Stimulated activated CD4-positive, alpha-beta T cell treated with anti-CD3 and anti-CD28 coated beads, Interleukin-12 subunit alpha, Interleukin-12 subunit beta, amount 100 ng/mL, for 48 hours (primary cell): ENCODE results near the gene RNU6-9.

Experiments
- DNase-seq, 3 donors: peaks; one replicate each; pipeline ENCODE4 v3.0.0-alpha.2; 2020; ENCODE audit warnings: low read depth in 2 of 3, low spot score in 1 of 3

The RNU6-9 gene

GRCh38 chr19:932648-933552 is 39.6 kb downstream of the RNU6-9 start:
- DNase-seq, result no peak

DNA sequence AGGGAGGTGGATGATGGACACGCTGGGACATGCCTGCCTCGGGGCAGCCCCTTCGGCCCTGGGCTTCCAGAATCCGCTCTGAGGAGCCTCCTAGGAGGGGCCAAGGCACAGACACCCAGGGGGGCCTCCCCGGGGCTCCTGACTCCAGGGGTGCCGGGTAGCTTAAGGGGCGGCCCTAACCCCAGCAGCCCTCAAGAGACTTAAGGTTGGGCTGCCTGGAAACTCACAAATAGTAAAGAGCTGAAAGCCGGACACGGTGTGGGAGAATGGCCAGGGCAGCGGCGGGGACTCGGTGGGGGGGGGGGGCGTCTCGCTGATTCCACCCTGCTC is 40.2 kb downstream of the RNU6-9 start:
- no peak for DNase-seq

- no peak for DNase-seq
These were observed 41.0 kb downstream of the RNU6-9 start for GRCh38 chr19:934197-934840.

GRCh38 chr19:934865-935479 is 41.7 kb downstream of the RNU6-9 start:
- no peak for DNase-seq

DNA sequence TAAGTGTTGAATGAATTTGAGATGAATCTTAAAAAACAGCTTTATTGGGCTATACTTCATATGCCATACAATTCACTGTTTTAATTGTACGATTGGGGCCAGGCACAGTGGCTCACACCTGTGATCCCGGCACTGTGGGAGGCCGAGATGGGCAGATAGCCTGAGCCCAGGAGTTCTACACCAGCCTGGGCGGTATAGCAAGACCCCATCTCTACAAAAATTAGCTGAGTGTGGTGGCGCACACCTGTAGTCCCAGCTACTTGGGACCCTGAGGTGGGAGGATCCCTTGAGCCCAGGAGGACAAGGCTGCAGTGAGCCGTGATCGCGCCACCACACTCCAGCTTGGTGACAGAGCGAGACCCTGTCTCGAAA is 42.9 kb downstream of the RNU6-9 start:
- DNase-seq, result no peak

GRCh38 chr19:937259-937694 is 44.0 kb downstream of the RNU6-9 start:
- no peak for DNase-seq

DNA sequence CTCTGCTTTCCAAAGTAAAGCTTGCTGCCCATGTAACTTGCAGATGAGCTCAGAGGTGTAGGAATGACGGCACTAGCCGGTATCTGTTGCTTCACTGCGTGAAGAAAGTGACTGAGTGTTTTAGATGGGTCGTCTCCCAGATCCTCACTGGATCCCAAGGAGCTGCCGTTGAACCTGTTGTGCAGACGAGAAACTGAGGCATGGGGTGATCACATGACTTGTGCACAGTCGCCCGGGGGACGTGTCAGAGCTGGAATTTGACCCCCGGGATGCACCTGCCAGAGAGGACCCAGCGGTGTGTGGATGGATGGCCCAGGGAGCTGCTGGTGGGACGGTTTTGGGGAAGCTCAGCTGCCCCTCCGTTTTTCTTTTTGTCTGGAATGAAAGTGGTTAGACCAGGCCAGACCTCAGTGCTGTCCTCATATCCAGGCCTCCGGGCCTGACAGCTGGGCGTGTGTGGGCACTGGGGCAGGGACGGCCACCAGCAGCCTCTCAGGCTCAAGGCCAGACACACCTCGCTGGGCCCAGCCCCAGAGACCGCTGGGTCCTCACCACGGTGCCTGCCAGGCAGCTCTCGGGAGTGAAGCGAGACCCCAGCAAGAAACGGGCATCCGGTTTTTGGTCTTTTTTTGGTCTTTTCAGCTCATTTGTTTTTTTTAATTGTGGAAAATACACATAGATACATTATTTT is 45.1 kb downstream of the RNU6-9 start:
- DNase-seq, result no peak

DNA sequence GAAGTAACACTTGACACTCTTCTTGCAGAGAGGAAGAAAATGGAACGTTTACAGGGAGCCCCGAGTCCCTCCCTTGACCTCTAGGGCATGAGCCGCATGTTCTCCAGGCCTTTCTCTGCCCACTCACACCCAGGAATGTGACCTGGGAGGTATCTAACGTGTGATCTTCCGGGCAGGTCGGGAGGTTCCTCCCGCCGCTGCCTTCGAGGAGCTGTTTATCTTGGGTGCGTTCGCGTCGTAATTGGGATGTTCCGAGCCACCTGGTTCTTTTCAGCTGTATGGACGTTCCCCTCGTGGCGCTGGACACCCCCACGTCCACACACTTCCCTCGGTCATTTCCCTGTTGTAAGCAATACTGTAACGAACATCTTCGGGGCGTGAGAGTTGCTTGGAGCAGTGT is 46.2 kb downstream of the RNU6-9 start:
- DNase-seq, result no peak

GRCh38 chr19:939922-940321 is 46.6 kb downstream of the RNU6-9 start:
- no peak for DNase-seq

GRCh38 chr19:940591-941291 is 47.5 kb downstream of the RNU6-9 start:
- DNase-seq, result peak in 1 of 3 donors; percentile 51

DNA sequence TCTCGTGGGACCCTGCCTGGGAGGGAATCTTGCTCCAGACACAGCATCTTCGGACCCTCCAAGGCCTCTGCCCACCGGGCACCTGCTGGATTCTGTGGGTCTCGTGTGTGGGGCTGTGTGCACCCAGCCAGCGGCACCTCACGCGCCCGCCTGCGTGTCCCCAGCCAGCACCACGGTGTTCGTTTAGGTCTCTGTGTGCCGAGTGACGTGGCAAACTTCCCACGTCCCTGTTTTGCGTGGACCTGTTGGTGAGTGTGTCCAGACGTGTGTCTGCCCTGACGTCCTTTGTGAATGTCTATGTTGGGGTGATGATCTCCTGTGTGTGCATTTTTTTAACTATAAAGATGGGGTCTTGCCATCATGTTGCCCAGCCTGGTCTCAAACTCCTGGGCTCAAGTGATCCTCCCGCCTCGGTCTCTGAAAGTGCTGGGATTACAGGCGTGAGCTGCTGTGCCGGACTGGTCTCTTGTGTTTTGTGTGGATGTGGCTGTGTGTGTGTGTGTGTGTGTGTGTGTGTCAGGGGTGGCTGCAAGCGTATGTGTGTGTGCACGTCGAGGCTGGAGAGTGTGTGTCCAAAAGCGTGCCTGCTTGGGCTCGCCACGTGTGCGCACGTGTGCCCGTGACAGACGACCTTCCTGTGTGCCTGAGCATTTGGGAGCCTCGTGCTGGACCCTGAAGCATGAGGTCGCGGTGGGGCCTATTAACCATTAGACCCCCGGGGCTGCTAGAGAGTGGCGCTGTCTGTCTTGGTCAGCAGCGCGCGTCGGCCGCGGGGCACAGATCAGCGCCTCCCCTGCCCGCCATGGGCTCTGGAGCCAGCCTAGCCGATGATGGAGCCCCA is 48.2 kb downstream of the RNU6-9 start:
- DNase-seq, result no peak

DNA sequence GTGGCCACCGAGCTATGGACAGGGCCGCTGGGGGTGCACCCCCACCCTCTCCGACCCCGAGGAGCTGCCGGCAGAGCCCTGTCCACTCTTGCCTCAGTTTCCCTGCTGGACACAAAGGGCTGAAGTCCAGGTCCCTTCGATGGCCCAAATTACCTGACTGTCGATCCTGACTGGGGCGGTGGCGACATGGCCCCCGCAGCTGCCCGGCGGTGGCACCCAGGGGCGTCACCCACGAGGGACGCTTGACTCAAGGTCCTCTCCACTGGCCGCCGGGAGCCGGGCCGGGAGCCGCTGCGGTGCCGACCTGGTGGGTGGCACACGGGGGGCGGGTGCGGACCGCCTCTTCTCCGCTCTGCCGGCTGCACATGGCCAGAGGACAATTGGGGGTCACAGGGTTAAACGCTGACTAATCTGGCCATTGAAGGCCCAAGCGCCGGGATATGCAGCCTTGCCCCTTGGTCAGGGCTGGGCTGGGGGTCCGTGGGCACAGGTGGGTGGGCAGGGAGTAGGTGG is 48.9 kb downstream of the RNU6-9 start:
- no peak for DNase-seq
